Thoracic aorta (tissue), 2 donors: ENCODE results near the gene ARF3. TPM values are rescaled to one million over a fixed set of nuclear protein-coding genes. Genes with fewer than 3 reads are reported as not detected.

ENCODE experiments used
- ATAC-seq: fragments of 150-250 bp; one replicate; pipeline ENCODE4 v1.8.0; 2017; ENCODE audit warnings: low read depth; ENCODE audit not compliant: insufficient number of reproducible peaks, low FRiP score
- DNase-seq: peaks from one replicate; pipeline ENCODE4 v3.0.0-alpha.2; 2020; ENCODE audit warnings: low spot score
- H3K27ac ChIP-seq, 2 donors: fragments of 200-600 bp; sonication (generic); 1 replicate in 1 of 2; 2 replicates in 1 of 2; pipeline ENCODE4 v1.5.1; 2016; ENCODE audit warnings: mild to moderate bottlenecking in 2 of 2, moderate library complexity in 2 of 2
- H3K27me3 ChIP-seq: fragments of 200-600 bp; sonication (generic); replicated peaks from 2 replicates; pipeline ENCODE4 v1.6.0; 2016; ENCODE audit warnings: mild to moderate bottlenecking; ENCODE audit not compliant: insufficient read depth
- H3K36me3 ChIP-seq: fragments of 200-600 bp; sonication (generic); one replicate; pipeline ENCODE4 v1.5.1; 2016
- H3K4me1 ChIP-seq, 2 donors: fragments of 200-600 bp; sonication (generic); 1 replicate in 1 of 2; 2 replicates in 1 of 2; pipeline versions ENCODE4 v1.5.1 to v1.6.0; 2016; ENCODE audit warnings: low read depth in 2 of 2, mild to moderate bottlenecking in 1 of 2; ENCODE audit not compliant: control insufficient read depth in 1 of 2
- H3K4me3 ChIP-seq: fragments of 200-600 bp; sonication (generic); 2 replicates; pipeline ENCODE4 v1.5.1; 2016; ENCODE audit warnings: mild to moderate bottlenecking
- H3K9me3 ChIP-seq: fragments of 200-600 bp; sonication (generic); 2 replicates; pipeline ENCODE4 v1.5.1; 2016
- total RNA-seq, 2 donors: library from RNA; depleted of rRNA; stranded (reverse); fragments of >200 nt; gene quantifications; one replicate each; pipeline versions ENCODE4 v1.1.0 to v1.2.3, GENCODE V29; 2016
- TF ChIP-seq, protein P1 (sequence below): fragments of 200-600 bp; sonication (generic); IDR thresholded peaks from one replicate; pipeline ENCODE4 v1.5.1; 2019; ENCODE audit warnings: antibody characterized with exemption

ARF3 gene
- total RNA-seq, 2 donors from 2014 or later, result 63.4 to 65.8 TPM

DNA sequence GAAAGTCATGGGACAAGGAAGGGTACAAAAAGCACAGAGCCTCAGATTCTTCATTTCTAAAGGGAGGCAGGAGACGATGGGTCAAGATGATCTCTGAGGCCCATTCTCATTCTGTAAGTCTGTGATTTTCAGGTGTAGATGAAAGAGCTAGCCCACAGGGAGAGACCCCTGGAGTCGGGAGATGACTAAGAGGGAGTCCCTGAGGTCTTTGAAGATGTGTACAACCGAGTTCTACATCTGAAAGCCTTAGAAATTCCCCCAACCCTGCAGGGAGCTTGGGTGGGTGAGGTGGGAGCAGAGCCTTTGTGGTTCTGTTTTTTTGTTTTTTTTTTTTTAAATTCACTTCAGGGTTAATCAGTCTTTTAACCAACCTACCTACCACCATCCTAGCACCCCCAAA, 11.2 kb upstream of the ARF3 start:
- no peak for ATAC-seq

DNA sequence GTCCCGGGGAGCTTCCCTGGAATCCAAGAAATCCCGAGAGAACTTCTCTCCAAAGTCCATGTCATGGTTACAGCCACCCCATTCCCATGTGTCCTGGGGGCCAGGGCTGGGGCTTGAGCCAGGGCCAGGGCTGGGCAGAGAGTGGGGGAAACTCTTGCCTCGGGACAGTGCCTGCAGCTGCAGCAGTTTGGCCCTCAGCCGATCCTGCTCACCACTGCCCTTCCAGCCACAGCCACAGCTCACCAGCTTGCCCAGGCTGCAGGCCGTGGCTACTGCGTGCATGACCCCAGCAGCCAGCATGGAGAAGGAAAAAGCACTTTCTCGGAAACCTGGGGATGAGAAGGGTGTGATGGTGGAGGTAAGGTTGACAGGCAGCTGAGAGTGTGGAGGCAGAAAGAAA, 10.7 kb upstream of the ARF3 start:
- Histone ChIP-seq H3K27me3 (peaks cover 10% of the 10 kb centered on the region), H3K4me3 (no peak overlapping the region), H3K36me3 (no peaks in the 10 kb centered on the region), H3K27ac (no peak overlapping the region), H3K9me3 (no peaks in the 10 kb centered on the region), H3K4me1 (peaks cover 16 to 27% of the 10 kb centered on the region in 2 donors)
- DNase-seq (no peak), ATAC-seq (no peak)
- TF ChIP-seq, protein P1, sequence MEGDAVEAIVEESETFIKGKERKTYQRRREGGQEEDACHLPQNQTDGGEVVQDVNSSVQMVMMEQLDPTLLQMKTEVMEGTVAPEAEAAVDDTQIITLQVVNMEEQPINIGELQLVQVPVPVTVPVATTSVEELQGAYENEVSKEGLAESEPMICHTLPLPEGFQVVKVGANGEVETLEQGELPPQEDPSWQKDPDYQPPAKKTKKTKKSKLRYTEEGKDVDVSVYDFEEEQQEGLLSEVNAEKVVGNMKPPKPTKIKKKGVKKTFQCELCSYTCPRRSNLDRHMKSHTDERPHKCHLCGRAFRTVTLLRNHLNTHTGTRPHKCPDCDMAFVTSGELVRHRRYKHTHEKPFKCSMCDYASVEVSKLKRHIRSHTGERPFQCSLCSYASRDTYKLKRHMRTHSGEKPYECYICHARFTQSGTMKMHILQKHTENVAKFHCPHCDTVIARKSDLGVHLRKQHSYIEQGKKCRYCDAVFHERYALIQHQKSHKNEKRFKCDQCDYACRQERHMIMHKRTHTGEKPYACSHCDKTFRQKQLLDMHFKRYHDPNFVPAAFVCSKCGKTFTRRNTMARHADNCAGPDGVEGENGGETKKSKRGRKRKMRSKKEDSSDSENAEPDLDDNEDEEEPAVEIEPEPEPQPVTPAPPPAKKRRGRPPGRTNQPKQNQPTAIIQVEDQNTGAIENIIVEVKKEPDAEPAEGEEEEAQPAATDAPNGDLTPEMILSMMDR, result no peak

More for the DNA sequence above, 11.2 kb upstream of the ARF3 start:
- no peaks in the 10 kb centered on the region for H3K9me3 ChIP-seq
- no peak for DNase-seq
- TF ChIP-seq, protein P1, result no peak
- H3K36me3 ChIP-seq, result no peaks in the 10 kb centered on the region
- H3K4me1 ChIP-seq, result peaks cover 16 to 27% of the 10 kb centered on the region in 2 donors
- no peak overlapping the region for H3K27ac ChIP-seq
- no peak overlapping the region for H3K4me3 ChIP-seq
- H3K27me3 ChIP-seq, result peaks cover 10% of the 10 kb centered on the region

- H3K27ac ChIP-seq, result no peak overlapping the region
- ATAC-seq, result no peak
- no peaks in the 10 kb centered on the region for H3K36me3 ChIP-seq
- DNase-seq, result no peak
- TF ChIP-seq, protein P1, result no peak
- H3K27me3 ChIP-seq, result peaks cover 8% of the 10 kb centered on the region
- no peak overlapping the region for H3K4me3 ChIP-seq
- no peaks in the 10 kb centered on the region for H3K9me3 ChIP-seq
- peaks cover 12 to 18% of the 10 kb centered on the region in 2 donors for H3K4me1 ChIP-seq
Observed at GRCh38 chr12:48966177-48966895, 9.0 kb upstream of the ARF3 start.

DNA sequence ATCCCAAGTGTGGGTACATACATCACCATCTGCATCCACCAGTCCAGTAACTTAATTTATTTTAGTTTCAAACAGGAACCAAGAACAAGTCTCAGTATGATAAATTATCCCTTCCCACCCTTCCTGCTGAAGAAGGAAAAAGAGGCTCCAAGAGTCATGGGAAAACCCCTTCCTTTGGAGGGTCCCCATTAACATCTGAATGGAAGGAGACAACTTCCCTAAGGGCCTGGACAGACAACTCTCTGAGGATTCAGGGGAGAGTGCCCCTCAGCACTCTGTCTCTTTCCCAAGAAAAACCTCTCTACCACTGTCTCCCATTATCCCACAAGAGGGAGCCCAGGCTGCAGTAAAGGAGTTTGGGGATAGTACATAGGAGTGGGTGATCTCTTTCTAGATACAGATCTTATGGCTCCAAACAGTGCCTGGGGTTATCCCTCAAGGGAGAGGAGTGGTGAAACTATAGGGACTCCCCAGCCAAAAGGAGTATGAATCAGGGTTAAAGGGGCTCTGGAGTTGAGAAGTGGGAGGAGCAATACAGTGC, 8.1 kb upstream of the ARF3 start:
- H3K27ac ChIP-seq, result no peak overlapping the region
- H3K9me3 ChIP-seq, result no peaks in the 10 kb centered on the region
- peaks cover 7 to 10% of the 10 kb centered on the region in 2 donors for H3K4me1 ChIP-seq
- TF ChIP-seq, protein P1, result no peak
- no peak overlapping the region for H3K4me3 ChIP-seq
- no peak for DNase-seq
- H3K27me3 ChIP-seq, result no peaks in the 10 kb centered on the region
- no peaks in the 10 kb centered on the region for H3K36me3 ChIP-seq
- no peak for ATAC-seq

DNA sequence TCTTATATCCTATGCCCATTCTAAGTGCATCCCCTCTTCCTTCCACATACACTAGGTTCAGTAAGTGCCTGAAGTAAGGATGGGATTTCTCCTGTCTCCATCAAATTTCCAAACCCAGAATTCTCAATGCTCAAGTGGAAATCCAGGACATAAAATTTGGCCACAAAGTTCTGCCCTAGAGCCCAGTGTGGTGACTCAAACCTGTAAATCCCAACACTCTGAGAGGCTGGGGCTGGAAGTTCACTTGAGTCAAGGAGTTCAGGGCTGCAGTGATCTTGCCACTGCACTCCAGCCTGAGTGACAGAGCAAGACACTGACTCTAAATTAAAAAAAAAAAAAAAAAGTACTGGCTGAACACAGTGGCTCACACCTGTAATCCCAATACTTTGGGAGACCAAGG, 4.5 kb upstream of the ARF3 start:
- DNase-seq (no peak), ATAC-seq (no peak)
- Histone ChIP-seq H3K4me3 (no peak overlapping the region), H3K36me3 (no peaks in the 10 kb centered on the region), H3K27ac (no peak overlapping the region), H3K27me3 (no peaks in the 10 kb centered on the region), H3K4me1 (peaks cover 0 to 8% of the 10 kb centered on the region in 2 donors), H3K9me3 (no peaks in the 10 kb centered on the region)
- TF ChIP-seq, protein P1, result no peak
